ENCODE data around the gene VAV2.

The VAV2 gene

GRCh38 chr9:133950629-133951111 is 41.5 kb downstream of the VAV2 start:
- no peak for DNase-seq

GRCh38 chr9:133950192-133950591 is 41.9 kb downstream of the VAV2 start:
- no peak for DNase-seq

GRCh38 chr9:133949486-133950061 is 42.5 kb downstream of the VAV2 start:
- DNase-seq: no peak

GRCh38 chr9:133948561-133949485 is 43.3 kb downstream of the VAV2 start:
- DNase-seq: no peak

- no peak for DNase-seq
Observed at GRCh38 chr9:133948131-133948530, 44.0 kb downstream of the VAV2 start.

- DNase-seq: no peak
Observed at GRCh38 chr9:133946840-133947486, 45.2 kb downstream of the VAV2 start.

GRCh38 chr9:133945977-133946753 is 46.0 kb downstream of the VAV2 start:
- DNase-seq: no peak

- peak; percentile 73 for DNase-seq
Observed at GRCh38 chr9:133945314-133945975, 46.7 kb downstream of the VAV2 start.

- DNase-seq: no peak
Observed at GRCh38 chr9:133944746-133945135, 47.4 kb downstream of the VAV2 start.

GRCh38 chr9:133943781-133944745 is 48.1 kb downstream of the VAV2 start:
- DNase-seq: no peak

GRCh38 chr9:133943036-133943780 is 48.9 kb downstream of the VAV2 start:
- no peak for DNase-seq

GRCh38 chr9:133942206-133942975 is 49.7 kb downstream of the VAV2 start:
- no peak for DNase-seq

- no peak for DNase-seq
Observed at GRCh38 chr9:133939845-133940244, 52.3 kb downstream of the VAV2 start.

- no peak for DNase-seq
Observed at GRCh38 chr9:133939171-133939785, 52.8 kb downstream of the VAV2 start.

GRCh38 chr9:133938753-133939152 is 53.4 kb downstream of the VAV2 start:
- DNase-seq: no peak

GRCh38 chr9:133938086-133938485 is 54.0 kb downstream of the VAV2 start:
- DNase-seq: no peak

GRCh38 chr9:133937120-133937519 is 55.0 kb downstream of the VAV2 start:
- no peak for DNase-seq

- no peak for DNase-seq
Observed at GRCh38 chr9:133935328-133936005, 56.7 kb downstream of the VAV2 start.
